HepG2 (cell line): ENCODE measurements around the gene EIF4ENIF1.
A peak's percentile ranks its signal among the peaks of the same experiment; 100 is the strongest.

ENCODE experiments used
- NR2F6 ChIP-seq, 2 experiments: IDR thresholded peaks; 2 replicates each; pipeline ENCODE4 v1.6.1; 2016; ENCODE audit warnings: antibody characterized with exemption in 1 of 2, mild to moderate bottlenecking in 1 of 2
- ZNF720 ChIP-seq: sonication (generic); formaldehyde crosslinking; IDR thresholded peaks from 2 replicates; pipeline ENCODE4 v1.4.0; 2020; ENCODE audit warnings: missing genetic modification reagents
- ZSCAN5A ChIP-seq: sonication (generic); formaldehyde crosslinking; IDR thresholded peaks from 2 replicates; pipeline ENCODE4 v1.8.0; 2022; ENCODE audit warnings: mild to moderate bottlenecking, missing genetic modification reagents, borderline replicate concordance
- TF ChIP-seq, protein P1 (sequence below): sonication (generic); formaldehyde crosslinking; IDR thresholded peaks from 2 replicates; pipeline ENCODE4 v1.5.0; 2020; ENCODE audit warnings: mild to moderate bottlenecking, missing genetic modification reagents, moderate library complexity

DNA sequence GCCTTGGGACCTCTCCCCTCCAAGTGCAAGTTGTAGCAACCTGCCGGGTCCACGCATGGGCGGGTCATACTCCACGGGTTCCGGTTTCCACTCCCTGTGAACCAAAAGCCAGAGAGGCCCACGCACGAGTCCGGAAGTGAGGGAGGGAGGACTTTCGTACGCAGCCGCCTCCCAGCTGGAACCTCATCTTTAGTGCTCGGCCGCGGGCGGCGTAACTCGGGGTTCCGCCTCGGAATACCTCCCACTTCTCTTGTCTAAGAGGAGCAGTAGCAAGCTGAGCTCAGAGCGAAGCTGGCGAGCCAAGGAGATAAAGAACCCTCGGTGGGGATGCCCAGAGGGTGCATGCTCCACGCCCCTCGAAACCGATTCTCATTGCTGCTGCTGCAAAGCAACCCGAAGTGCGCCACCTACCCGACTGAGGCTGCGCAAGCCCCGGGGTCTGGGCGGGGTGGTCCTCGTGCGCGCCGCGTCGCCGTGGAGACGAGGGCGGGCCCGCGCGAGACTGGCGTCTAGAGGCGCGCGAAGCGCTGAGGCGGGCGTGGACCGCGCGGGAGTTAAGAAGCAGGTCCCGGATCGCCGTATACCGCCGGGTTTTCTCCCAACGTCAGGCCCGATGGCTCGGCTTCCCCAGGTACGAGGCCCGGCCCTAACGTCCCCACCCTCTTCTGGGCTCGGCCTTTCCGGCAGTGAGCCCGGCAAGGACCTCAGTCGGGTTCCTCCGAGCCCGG lies 6.5 kb upstream of the EIF4ENIF1 start, which contains the start of gene SFI1:
- TF ChIP-seq ZNF720 (no peak), ZSCAN5A (peak; percentile 39; the same call in 1 of the 2 replicates), NR2F6 (IDR thresholded peaks at IDR 0.05) (no peak), NR2F6 (CRISPR knock-in tag; IDR thresholded peaks at IDR 0.05) (no peak)
- TF ChIP-seq, protein P1, sequence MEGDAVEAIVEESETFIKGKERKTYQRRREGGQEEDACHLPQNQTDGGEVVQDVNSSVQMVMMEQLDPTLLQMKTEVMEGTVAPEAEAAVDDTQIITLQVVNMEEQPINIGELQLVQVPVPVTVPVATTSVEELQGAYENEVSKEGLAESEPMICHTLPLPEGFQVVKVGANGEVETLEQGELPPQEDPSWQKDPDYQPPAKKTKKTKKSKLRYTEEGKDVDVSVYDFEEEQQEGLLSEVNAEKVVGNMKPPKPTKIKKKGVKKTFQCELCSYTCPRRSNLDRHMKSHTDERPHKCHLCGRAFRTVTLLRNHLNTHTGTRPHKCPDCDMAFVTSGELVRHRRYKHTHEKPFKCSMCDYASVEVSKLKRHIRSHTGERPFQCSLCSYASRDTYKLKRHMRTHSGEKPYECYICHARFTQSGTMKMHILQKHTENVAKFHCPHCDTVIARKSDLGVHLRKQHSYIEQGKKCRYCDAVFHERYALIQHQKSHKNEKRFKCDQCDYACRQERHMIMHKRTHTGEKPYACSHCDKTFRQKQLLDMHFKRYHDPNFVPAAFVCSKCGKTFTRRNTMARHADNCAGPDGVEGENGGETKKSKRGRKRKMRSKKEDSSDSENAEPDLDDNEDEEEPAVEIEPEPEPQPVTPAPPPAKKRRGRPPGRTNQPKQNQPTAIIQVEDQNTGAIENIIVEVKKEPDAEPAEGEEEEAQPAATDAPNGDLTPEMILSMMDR (CRISPR knock-in tag) = peak; percentile 76
